GM21526 (cell line): Measurements from ENCODE around the gene SLC35F4.
"Not testable (repeated sequence)": the region's sequence is repeated elsewhere in the genome, so short reads cannot be mapped to it uniquely, and the experiment has no call there.

Experiments
- ATAC-seq: cut with Tn5 transposase; IDR thresholded peaks from one replicate; pipeline ENCODE4 v1.9.1; 2021; ENCODE audit warnings: moderate library complexity; ENCODE audit not compliant: unreplicated experiment, low FRiP score

Gene SLC35F4

GRCh38 chr14:57812741-57813140 lies 53.2 kb downstream of the SLC35F4 start:
- ATAC-seq, result no peak

GRCh38 chr14:57811998-57812546 lies 53.8 kb downstream of the SLC35F4 start:
- no peak for ATAC-seq

- no peak for ATAC-seq
These were observed 56.1 kb downstream of the SLC35F4 start for GRCh38 chr14:57809808-57810207.

- ATAC-seq, result no peak
These were observed 68.7 kb downstream of the SLC35F4 start for GRCh38 chr14:57797160-57797559.

GRCh38 chr14:57796556-57796955 lies 69.3 kb downstream of the SLC35F4 start:
- ATAC-seq, result no peak

- ATAC-seq, result no peak
These were observed 80.8 kb downstream of the SLC35F4 start for GRCh38 chr14:57785058-57785457.

- no peak for ATAC-seq
These were observed 94.1 kb downstream of the SLC35F4 start for GRCh38 chr14:57771801-57772200.

GRCh38 chr14:57769863-57770523 lies 95.9 kb downstream of the SLC35F4 start:
- no peak for ATAC-seq

GRCh38 chr14:57761800-57762199 lies 104.1 kb downstream of the SLC35F4 start:
- ATAC-seq, result no peak

- no peak for ATAC-seq
These were observed 105.0 kb downstream of the SLC35F4 start for GRCh38 chr14:57760896-57761295.

- no peak for ATAC-seq
These were observed 110.8 kb downstream of the SLC35F4 start for GRCh38 chr14:57755018-57755521.

- no peak for ATAC-seq
These were observed 111.4 kb downstream of the SLC35F4 start for GRCh38 chr14:57754527-57754926.

- no peak for ATAC-seq
These were observed 112.1 kb downstream of the SLC35F4 start for GRCh38 chr14:57753821-57754220.

GRCh38 chr14:57752142-57752695 lies 113.7 kb downstream of the SLC35F4 start:
- not testable (repeated sequence) for ATAC-seq

- no peak for ATAC-seq
These were observed 114.5 kb downstream of the SLC35F4 start for GRCh38 chr14:57751400-57751799.

GRCh38 chr14:57749267-57749666 lies 116.6 kb downstream of the SLC35F4 start:
- ATAC-seq, result no peak

- no peak for ATAC-seq
These were observed 117.6 kb downstream of the SLC35F4 start for GRCh38 chr14:57748279-57748678.

- ATAC-seq, result no peak
These were observed 118.9 kb downstream of the SLC35F4 start for GRCh38 chr14:57747036-57747435.

- no peak for ATAC-seq
These were observed 119.3 kb downstream of the SLC35F4 start for GRCh38 chr14:57746563-57746962.

GRCh38 chr14:57739516-57739915 lies 126.4 kb downstream of the SLC35F4 start:
- no peak for ATAC-seq

- ATAC-seq, result no peak
These were observed 128.3 kb downstream of the SLC35F4 start for GRCh38 chr14:57737598-57737997.

GRCh38 chr14:57736391-57736790 lies 129.5 kb downstream of the SLC35F4 start:
- no peak for ATAC-seq
